Measurements from ENCODE around the gene FARP1.

DNA sequence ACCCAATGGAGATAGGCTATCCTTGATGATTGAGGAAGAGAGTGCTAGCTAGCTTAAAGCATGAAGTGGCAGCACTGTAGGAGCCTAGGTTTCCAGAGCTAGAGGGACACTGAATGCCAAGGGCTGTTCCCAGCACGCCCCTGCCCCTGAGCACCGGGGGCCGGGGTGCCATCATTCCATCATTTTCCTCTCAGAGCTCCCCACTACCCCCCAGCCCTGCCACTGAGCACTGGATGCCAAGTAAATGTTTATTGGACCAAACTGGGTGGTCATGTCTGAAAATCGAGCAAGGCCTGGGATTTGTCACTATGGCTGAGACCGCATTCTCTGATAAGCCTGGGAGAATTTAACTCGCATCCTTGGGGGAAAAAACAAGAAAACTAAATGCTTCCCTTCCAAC lies 291.2 kb downstream of the FARP1 start:
- TF ChIP-seq GATA2 (IDR thresholded peaks at IDR 0.05; ENCODE audit: low read depth, low read length) (no peak), GATA3 (IDR thresholded peaks at IDR 0.05; ENCODE audit: low read depth, low read length) (no peak)

Measured in SH-SY5Y (cell line).